ENCODE results near the gene ALOX12.

The ALOX12 gene

GRCh38 chr17:7020894-7021664 is 25.2 kb downstream of the ALOX12 start:
- FAIRE-seq (no peak), DNase-seq (ENCODE audit: insufficient read length, low spot score) (no peak)
- TF ChIP-seq POLR2AphosphoS5 (IDR thresholded peaks at IDR 0.05; ENCODE audit: low read depth, low read length) = no peak
- TF ChIP-seq POLR2A (IDR thresholded peaks at IDR 0.05; ENCODE audit: low read depth, low read length) = no peak
- no peak for TF ChIP-seq TAF1 (IDR thresholded peaks at IDR 0.05; ENCODE audit: low read depth, low read length)
- no peak for TF ChIP-seq PAX5 (IDR thresholded peaks at IDR 0.05; ENCODE audit: insufficient read depth, low read length, severe bottlenecking)
- no peak for TF ChIP-seq POU2F2 (IDR thresholded peaks at IDR 0.05; ENCODE audit: low read depth, low read length)
- TF ChIP-seq SPI1 (IDR thresholded peaks at IDR 0.05; ENCODE audit: low read depth, low read length) = no peak

GRCh38 chr17:7021993-7022778 is 26.3 kb downstream of the ALOX12 start:
- TF ChIP-seq PAX5 (IDR thresholded peaks at IDR 0.05; ENCODE audit: insufficient read depth, low read length, severe bottlenecking) = peak; percentile 25
- 0 out of 2 replicates have a peak, but pooled peaks have one; percentile 52 for TF ChIP-seq TAF1 (IDR thresholded peaks at IDR 0.05; ENCODE audit: low read depth, low read length)
- no peak for TF ChIP-seq SPI1 (IDR thresholded peaks at IDR 0.05; ENCODE audit: low read depth, low read length)
- no peak; the same call in 1 of the 2 replicates for TF ChIP-seq POU2F2 (IDR thresholded peaks at IDR 0.05; ENCODE audit: low read depth, low read length)
- TF ChIP-seq POLR2AphosphoS5 (IDR thresholded peaks at IDR 0.05; ENCODE audit: low read depth, low read length) = no peak
- 0 out of 2 replicates have a peak, but pooled peaks have one; percentile 21 for TF ChIP-seq POLR2A (IDR thresholded peaks at IDR 0.05; ENCODE audit: low read depth, low read length)
- DNase-seq (ENCODE audit: insufficient read length, low spot score) = peak; percentile 97
- peak; percentile 98 for FAIRE-seq

- DNase-seq (ENCODE audit: insufficient read length, low spot score) (no peak), FAIRE-seq (no peak)
- no peak for TF ChIP-seq PAX5 (IDR thresholded peaks at IDR 0.05; ENCODE audit: insufficient read depth, low read length, severe bottlenecking)
- TF ChIP-seq TAF1 (IDR thresholded peaks at IDR 0.05; ENCODE audit: low read depth, low read length) = no peak
- TF ChIP-seq SPI1 (IDR thresholded peaks at IDR 0.05; ENCODE audit: low read depth, low read length) = no peak
- no peak for TF ChIP-seq POLR2A (IDR thresholded peaks at IDR 0.05; ENCODE audit: low read depth, low read length)
- no peak for TF ChIP-seq POLR2AphosphoS5 (IDR thresholded peaks at IDR 0.05; ENCODE audit: low read depth, low read length)
- no peak for TF ChIP-seq POU2F2 (IDR thresholded peaks at IDR 0.05; ENCODE audit: low read depth, low read length)
These were observed 27.1 kb downstream of the ALOX12 start, which contains the start of gene BCL6B for GRCh38 chr17:7022781-7023571. Gene BCL6B (plus strand): TSS chr17:7023050. CDS start chr17:7023672, 622 bp downstream.

GRCh38 chr17:7023576-7024401 is 27.9 kb downstream of the ALOX12 start:
- TF ChIP-seq POU2F2 (IDR thresholded peaks at IDR 0.05; ENCODE audit: low read depth, low read length) (no peak), POLR2A (IDR thresholded peaks at IDR 0.05; ENCODE audit: low read depth, low read length) (no peak), PAX5 (IDR thresholded peaks at IDR 0.05; ENCODE audit: insufficient read depth, low read length, severe bottlenecking) (no peak), POLR2AphosphoS5 (IDR thresholded peaks at IDR 0.05; ENCODE audit: low read depth, low read length) (no peak), TAF1 (IDR thresholded peaks at IDR 0.05; ENCODE audit: low read depth, low read length) (no peak), SPI1 (IDR thresholded peaks at IDR 0.05; ENCODE audit: low read depth, low read length) (no peak)
- DNase-seq (ENCODE audit: insufficient read length, low spot score) (peak; percentile 74), FAIRE-seq (peak; percentile 75)

GRCh38 chr17:7024402-7024785 is 28.5 kb downstream of the ALOX12 start:
- DNase-seq (ENCODE audit: insufficient read length, low spot score) (no peak), FAIRE-seq (no peak)
- no peak for TF ChIP-seq POLR2AphosphoS5 (IDR thresholded peaks at IDR 0.05; ENCODE audit: low read depth, low read length)
- no peak for TF ChIP-seq PAX5 (IDR thresholded peaks at IDR 0.05; ENCODE audit: insufficient read depth, low read length, severe bottlenecking)
- TF ChIP-seq POU2F2 (IDR thresholded peaks at IDR 0.05; ENCODE audit: low read depth, low read length) = no peak
- no peak for TF ChIP-seq TAF1 (IDR thresholded peaks at IDR 0.05; ENCODE audit: low read depth, low read length)
- TF ChIP-seq POLR2A (IDR thresholded peaks at IDR 0.05; ENCODE audit: low read depth, low read length) = no peak
- no peak for TF ChIP-seq SPI1 (IDR thresholded peaks at IDR 0.05; ENCODE audit: low read depth, low read length)

GRCh38 chr17:7025245-7025644 is 29.4 kb downstream of the ALOX12 start:
- TF ChIP-seq SPI1 (IDR thresholded peaks at IDR 0.05; ENCODE audit: low read depth, low read length) (no peak), POLR2AphosphoS5 (IDR thresholded peaks at IDR 0.05; ENCODE audit: low read depth, low read length) (no peak), PAX5 (IDR thresholded peaks at IDR 0.05; ENCODE audit: insufficient read depth, low read length, severe bottlenecking) (no peak), POU2F2 (IDR thresholded peaks at IDR 0.05; ENCODE audit: low read depth, low read length) (no peak), POLR2A (IDR thresholded peaks at IDR 0.05; ENCODE audit: low read depth, low read length) (no peak), TAF1 (IDR thresholded peaks at IDR 0.05; ENCODE audit: low read depth, low read length) (no peak)
- DNase-seq (ENCODE audit: insufficient read length, low spot score) (no peak), FAIRE-seq (no peak)

- TF ChIP-seq POU2F2 (IDR thresholded peaks at IDR 0.05; ENCODE audit: low read depth, low read length) = no peak
- TF ChIP-seq TAF1 (IDR thresholded peaks at IDR 0.05; ENCODE audit: low read depth, low read length) = no peak
- no peak for TF ChIP-seq POLR2AphosphoS5 (IDR thresholded peaks at IDR 0.05; ENCODE audit: low read depth, low read length)
- TF ChIP-seq POLR2A (IDR thresholded peaks at IDR 0.05; ENCODE audit: low read depth, low read length) = no peak
- TF ChIP-seq SPI1 (IDR thresholded peaks at IDR 0.05; ENCODE audit: low read depth, low read length) = no peak
- no peak for TF ChIP-seq PAX5 (IDR thresholded peaks at IDR 0.05; ENCODE audit: insufficient read depth, low read length, severe bottlenecking)
- FAIRE-seq (no peak), DNase-seq (ENCODE audit: insufficient read length, low spot score) (no peak)
These were observed 30.7 kb downstream of the ALOX12 start for GRCh38 chr17:7026471-7027115.
